NCI-H1048 (cell line): ENCODE measurements around the gene HOXC12.
A peak's percentile ranks its signal among the peaks of the same experiment; 100 is the strongest.

ENCODE experiments used
- DNase-seq: peaks from one replicate; lab custom pipeline; 2025; lab: John Stamatoyannopoulos, UW

HOXC12 gene

GRCh38 chr12:53997204-53998109 lies 42.8 kb downstream of the HOXC12 start:
- DNase-seq: no peak

- no peak for DNase-seq
Measured at GRCh38 chr12:53998110-53998899, 43.6 kb downstream of the HOXC12 start.

GRCh38 chr12:53998900-53999236 lies 44.2 kb downstream of the HOXC12 start:
- DNase-seq: no peak

GRCh38 chr12:53999559-54000115 lies 44.9 kb downstream of the HOXC12 start:
- peak; percentile 55 for DNase-seq

GRCh38 chr12:54000116-54001114 lies 45.7 kb downstream of the HOXC12 start, which contains the start of gene HOXC9:
TSS of gene HOXC9 (plus strand) at chr12:54000161. CDS start at chr12:54000189, 28 bp downstream.
- no peak for DNase-seq

GRCh38 chr12:54001283-54002187 lies 46.8 kb downstream of the HOXC12 start:
- no peak for DNase-seq

GRCh38 chr12:54002278-54002914 lies 47.7 kb downstream of the HOXC12 start:
- DNase-seq: no peak

- DNase-seq: no peak
Measured at GRCh38 chr12:54002915-54003389, 48.2 kb downstream of the HOXC12 start.

- DNase-seq: no peak
Measured at GRCh38 chr12:54003625-54004024, 48.9 kb downstream of the HOXC12 start.

GRCh38 chr12:54004063-54004840 lies 49.5 kb downstream of the HOXC12 start:
- DNase-seq: no peak

GRCh38 chr12:54004841-54005530 lies 50.3 kb downstream of the HOXC12 start:
- no peak for DNase-seq

GRCh38 chr12:54005531-54005852 lies 50.8 kb downstream of the HOXC12 start:
- no peak for DNase-seq

- DNase-seq: peak; percentile 70
Measured at GRCh38 chr12:54005853-54006558, 51.3 kb downstream of the HOXC12 start.

GRCh38 chr12:54006559-54007220 lies 52.0 kb downstream of the HOXC12 start:
- DNase-seq: no peak

GRCh38 chr12:54007538-54008259 lies 53.0 kb downstream of the HOXC12 start:
- DNase-seq: no peak

- no peak for DNase-seq
Measured at GRCh38 chr12:54008260-54008552, 53.5 kb downstream of the HOXC12 start.
